ENCODE data around the gene PLEK. TPM values are rescaled to one million over a fixed set of nuclear protein-coding genes. Genes with fewer than 3 reads are reported as not detected.

The PLEK gene, protein sequence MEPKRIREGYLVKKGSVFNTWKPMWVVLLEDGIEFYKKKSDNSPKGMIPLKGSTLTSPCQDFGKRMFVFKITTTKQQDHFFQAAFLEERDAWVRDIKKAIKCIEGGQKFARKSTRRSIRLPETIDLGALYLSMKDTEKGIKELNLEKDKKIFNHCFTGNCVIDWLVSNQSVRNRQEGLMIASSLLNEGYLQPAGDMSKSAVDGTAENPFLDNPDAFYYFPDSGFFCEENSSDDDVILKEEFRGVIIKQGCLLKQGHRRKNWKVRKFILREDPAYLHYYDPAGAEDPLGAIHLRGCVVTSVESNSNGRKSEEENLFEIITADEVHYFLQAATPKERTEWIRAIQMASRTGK
- 0.11 and 0.18 TPM in 2 replicates for total RNA-seq
- polyA plus RNA-seq: 0.03 TPM in 1 of 2 replicates, not detected in the other
- 0.01 and 0.04 TPM in 2 replicates for polyA plus RNA-seq (2011; cell fraction: cytosol; rRNA removed)
- polyA plus RNA-seq (2011; cell fraction: nucleus; rRNA removed): 0.10 and 0.18 TPM in 2 replicates
- not detected in 2 replicates for polyA plus RNA-seq (2012)
- not detected in 2 replicates for polyA minus RNA-seq
- polyA minus RNA-seq (2011; cell fraction: cytosol; rRNA and poly(A)+ RNA removed): not detected
- not detected in 2 replicates for polyA minus RNA-seq (2011; cell fraction: nucleus; rRNA and poly(A)+ RNA removed)
- Bru-seq, nascent RNA: percentile 6 among the genes with signal in this experiment
- BruChase-seq, experiment 1, labeled RNA remaining after a 6-hour chase: percentile 9 among the genes with signal in this experiment
- percentile 11 among the genes with signal in this experiment for BruChase-seq, experiment 2, labeled RNA remaining after a 2-hour chase
- long read RNA-seq: 0 reads

DNA sequence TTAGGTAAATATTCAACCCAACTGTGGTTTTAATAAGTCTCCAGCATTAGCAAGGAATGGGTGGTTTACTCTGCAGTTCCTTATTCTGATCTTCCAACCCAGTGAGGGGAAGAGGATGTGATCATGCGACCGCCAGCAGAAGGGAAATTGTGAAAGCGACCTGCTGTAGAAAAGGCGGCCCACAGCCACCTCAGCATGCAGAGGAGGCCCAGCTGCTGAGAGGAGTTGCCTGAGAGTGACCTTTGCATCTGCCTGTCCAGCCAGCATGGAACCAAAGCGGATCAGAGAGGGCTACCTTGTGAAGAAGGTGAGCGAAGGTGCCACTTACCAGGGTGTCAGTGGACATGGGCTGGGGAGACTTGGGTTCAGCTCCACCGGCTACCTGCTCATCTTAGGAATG, at the start of gene PLEK:
PLEK (plus strand) TSS at position 196 of the 400 bp plus-strand sequence; CDS start at position 266, 70 bp downstream.
- Histone ChIP-seq H3K4me3 (replicated peaks in 1 of 3; ENCODE audit: insufficient read depth in 1 of 3, low read depth in 1 of 3, low read length in 3 of 3) (no peak within 1 kb of the TSS), H3K27me3 (ENCODE audit: control insufficient read depth in 2 of 2, insufficient read depth in 2 of 2, low read length in 2 of 2) (peaks cover 2 to 3% of the 10 kb centered on the region in 2 experiments), H3K9me1 (replicated peaks; ENCODE audit: control insufficient read depth, extremely low read depth, insufficient read depth, low read length) (no peaks in the 10 kb centered on the region), H3K36me3 (ENCODE audit: control insufficient read depth in 2 of 2, extremely low read depth in 1 of 2, insufficient read depth in 2 of 2, low read length in 2 of 2) (no peaks in the 10 kb centered on the region), H3K4me2 (ENCODE audit: insufficient read depth, low read length) (no peak within 1 kb of the TSS), H3K27ac (ENCODE audit: insufficient read depth, low read depth, low read length) (no peak within 1 kb of the TSS), H4K20me1 (replicated peaks; ENCODE audit: control insufficient read depth, extremely low read depth, insufficient read depth, low read length) (no peaks in the 10 kb centered on the region), H2AFZ (ENCODE audit: low read depth, low read length) (no peak within 1 kb of the TSS), H3K9me3 (replicated peaks; ENCODE audit: control insufficient read depth, insufficient read depth, low read length) (no peaks in the 10 kb centered on the region), H3K9ac (replicated peaks; ENCODE audit: extremely low read depth, insufficient read depth, low read length) (no peak within 1 kb of the TSS), H3K79me2 (ENCODE audit: control insufficient read depth, insufficient read depth, low read length) (no peaks in the 10 kb centered on the region), H3K4me1 (ENCODE audit: control insufficient read depth, extremely low read depth, insufficient read depth, low read length) (no peaks in the 10 kb centered on the region)
- DNase-seq (ENCODE audit: low read depth, low spot score): no peak
- FAIRE-seq: no peak
- ChIA-PET CTCF (no interaction called here), POLR2A (no interaction called here)
- intact Hi-C loops (cut with micrococcal nuclease) (no loop called here), dilution Hi-C loops (cut with MboI; ENCODE audit: extremely low pct_ligation_motif_present, low sequenced_read_pairs) (no loop called here)
- no TSS peak for BruUV-seq (replicated peaks)
- no peak for TF ChIP-seq POLR2AphosphoS5 (IDR thresholded peaks at IDR 0.05; ENCODE audit: insufficient read depth, low read depth, low read length)
- TF ChIP-seq MYC (IDR thresholded peaks at IDR 0.05; ENCODE audit: low read depth, low read length): no peak
- no peak for TF ChIP-seq POLR2A (IDR thresholded peaks at IDR 0.05; ENCODE audit: low read depth, low read length)
- TF ChIP-seq, protein P1, sequence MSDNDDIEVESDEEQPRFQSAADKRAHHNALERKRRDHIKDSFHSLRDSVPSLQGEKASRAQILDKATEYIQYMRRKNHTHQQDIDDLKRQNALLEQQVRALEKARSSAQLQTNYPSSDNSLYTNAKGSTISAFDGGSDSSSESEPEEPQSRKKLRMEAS (IDR thresholded peaks at IDR 0.05; ENCODE audit: insufficient read depth, insufficient read length): no peak
- no peak for TF ChIP-seq GATA2 (IDR thresholded peaks at IDR 0.05; ENCODE audit: insufficient read depth, insufficient read length, low read depth, low read length)
- TF ChIP-seq JUN (IDR thresholded peaks at IDR 0.05; ENCODE audit: borderline replicate concordance, insufficient read depth, insufficient read length, low read depth): no peak
- no peak for TF ChIP-seq FOS (IDR thresholded peaks at IDR 0.05; ENCODE audit: borderline replicate concordance, insufficient read depth, low read length)
- no peak for TF ChIP-seq EZH2 (IDR thresholded peaks at IDR 0.05; ENCODE audit: borderline replicate concordance, low read depth, low read length, severe bottlenecking)
- TF ChIP-seq, protein P2, sequence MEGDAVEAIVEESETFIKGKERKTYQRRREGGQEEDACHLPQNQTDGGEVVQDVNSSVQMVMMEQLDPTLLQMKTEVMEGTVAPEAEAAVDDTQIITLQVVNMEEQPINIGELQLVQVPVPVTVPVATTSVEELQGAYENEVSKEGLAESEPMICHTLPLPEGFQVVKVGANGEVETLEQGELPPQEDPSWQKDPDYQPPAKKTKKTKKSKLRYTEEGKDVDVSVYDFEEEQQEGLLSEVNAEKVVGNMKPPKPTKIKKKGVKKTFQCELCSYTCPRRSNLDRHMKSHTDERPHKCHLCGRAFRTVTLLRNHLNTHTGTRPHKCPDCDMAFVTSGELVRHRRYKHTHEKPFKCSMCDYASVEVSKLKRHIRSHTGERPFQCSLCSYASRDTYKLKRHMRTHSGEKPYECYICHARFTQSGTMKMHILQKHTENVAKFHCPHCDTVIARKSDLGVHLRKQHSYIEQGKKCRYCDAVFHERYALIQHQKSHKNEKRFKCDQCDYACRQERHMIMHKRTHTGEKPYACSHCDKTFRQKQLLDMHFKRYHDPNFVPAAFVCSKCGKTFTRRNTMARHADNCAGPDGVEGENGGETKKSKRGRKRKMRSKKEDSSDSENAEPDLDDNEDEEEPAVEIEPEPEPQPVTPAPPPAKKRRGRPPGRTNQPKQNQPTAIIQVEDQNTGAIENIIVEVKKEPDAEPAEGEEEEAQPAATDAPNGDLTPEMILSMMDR (IDR thresholded peaks at IDR 0.05; ENCODE audit: extremely low read depth in 1 of 2, insufficient read depth in 1 of 2, low read depth in 1 of 2, low read length in 2 of 2): no peak
